ENCODE results near the gene LPXN.

DNA sequence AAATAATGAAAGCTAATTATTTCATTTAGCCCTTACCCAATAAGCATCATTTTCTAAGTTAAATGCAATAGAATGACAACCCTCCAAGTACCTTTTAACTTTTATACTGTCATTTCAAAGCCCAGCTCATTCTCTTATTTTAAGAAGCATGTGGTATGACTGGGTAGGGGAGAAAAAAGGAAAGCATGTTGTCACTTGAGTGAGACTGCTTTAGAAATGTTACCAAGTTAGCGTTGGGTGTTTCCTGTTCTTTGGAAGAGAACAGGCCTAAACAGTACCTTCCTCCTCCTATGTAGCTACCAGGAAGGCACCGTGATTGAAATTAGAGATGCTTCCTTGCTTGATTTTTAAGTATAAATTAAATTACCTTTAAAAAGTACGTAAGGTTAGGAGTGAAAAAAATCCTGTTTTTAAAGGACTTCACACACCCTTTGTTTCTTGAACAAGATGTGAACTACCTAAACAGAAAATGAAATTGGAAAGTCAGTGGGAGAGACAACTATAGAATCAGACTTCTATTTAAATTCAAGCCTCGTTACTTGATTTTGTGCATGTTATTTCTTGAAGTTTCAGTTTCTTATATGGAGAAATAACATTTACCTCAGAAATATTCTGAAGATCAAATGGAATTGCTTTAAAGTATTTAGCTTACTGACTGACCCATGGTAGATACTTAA, 46.1 kb upstream of the LPXN start:
- TF ChIP-seq, protein P1, sequence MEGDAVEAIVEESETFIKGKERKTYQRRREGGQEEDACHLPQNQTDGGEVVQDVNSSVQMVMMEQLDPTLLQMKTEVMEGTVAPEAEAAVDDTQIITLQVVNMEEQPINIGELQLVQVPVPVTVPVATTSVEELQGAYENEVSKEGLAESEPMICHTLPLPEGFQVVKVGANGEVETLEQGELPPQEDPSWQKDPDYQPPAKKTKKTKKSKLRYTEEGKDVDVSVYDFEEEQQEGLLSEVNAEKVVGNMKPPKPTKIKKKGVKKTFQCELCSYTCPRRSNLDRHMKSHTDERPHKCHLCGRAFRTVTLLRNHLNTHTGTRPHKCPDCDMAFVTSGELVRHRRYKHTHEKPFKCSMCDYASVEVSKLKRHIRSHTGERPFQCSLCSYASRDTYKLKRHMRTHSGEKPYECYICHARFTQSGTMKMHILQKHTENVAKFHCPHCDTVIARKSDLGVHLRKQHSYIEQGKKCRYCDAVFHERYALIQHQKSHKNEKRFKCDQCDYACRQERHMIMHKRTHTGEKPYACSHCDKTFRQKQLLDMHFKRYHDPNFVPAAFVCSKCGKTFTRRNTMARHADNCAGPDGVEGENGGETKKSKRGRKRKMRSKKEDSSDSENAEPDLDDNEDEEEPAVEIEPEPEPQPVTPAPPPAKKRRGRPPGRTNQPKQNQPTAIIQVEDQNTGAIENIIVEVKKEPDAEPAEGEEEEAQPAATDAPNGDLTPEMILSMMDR (IDR thresholded peaks at IDR 0.05; ENCODE audit: low read length): no peak
- TF ChIP-seq EZH2 (IDR thresholded peaks at IDR 0.05; ENCODE audit: borderline replicate concordance, low read length): no peak

Measured in OCI-LY1 (cell line).